Limb (tissue), 2 donors: Measurements from ENCODE around the gene TIPIN.

Experiments used
- DNase-seq, 2 donors: peaks; one replicate each; pipeline ENCODE4 v3.0.0-alpha.2; 2016; ENCODE audit errors: extremely low spot score in 2 of 2

TIPIN gene

DNA sequence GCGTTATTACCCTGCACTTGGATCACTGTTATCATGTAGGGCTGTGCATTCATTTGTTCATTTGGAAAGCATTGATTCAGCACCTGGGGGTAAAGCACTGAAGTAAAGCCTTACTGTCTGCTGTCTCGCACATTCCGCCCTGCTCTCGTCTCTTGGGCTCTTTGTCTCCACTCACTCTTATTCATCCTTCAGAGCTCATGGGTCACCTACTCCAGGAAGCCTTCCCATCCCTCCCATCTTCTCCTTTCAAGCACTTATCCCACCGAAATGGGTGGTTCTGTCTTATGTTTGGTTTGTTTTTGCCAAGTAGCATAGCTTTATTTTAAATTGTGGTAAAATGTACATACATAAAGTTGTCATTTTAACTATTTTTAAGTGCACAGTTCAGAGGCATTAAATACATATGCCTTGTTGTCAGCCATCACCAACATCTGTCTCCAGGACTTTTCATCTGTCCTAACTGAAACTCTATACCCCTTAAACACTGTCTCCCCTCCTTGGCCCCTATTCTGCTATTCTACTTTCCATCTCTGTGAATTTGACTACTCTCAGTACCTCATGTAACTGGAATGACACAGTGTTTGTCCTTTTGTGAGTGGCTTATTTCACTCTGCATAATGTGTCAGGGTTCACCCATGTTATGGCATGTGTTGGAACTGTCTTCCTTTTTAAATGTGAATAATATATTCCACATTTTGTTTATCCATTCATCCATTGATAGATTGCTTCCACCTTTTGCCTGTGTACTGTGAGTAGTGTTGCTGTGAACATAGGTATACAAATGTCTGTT, 53.8 kb downstream of the TIPIN start:
- DNase-seq = no peak

DNA sequence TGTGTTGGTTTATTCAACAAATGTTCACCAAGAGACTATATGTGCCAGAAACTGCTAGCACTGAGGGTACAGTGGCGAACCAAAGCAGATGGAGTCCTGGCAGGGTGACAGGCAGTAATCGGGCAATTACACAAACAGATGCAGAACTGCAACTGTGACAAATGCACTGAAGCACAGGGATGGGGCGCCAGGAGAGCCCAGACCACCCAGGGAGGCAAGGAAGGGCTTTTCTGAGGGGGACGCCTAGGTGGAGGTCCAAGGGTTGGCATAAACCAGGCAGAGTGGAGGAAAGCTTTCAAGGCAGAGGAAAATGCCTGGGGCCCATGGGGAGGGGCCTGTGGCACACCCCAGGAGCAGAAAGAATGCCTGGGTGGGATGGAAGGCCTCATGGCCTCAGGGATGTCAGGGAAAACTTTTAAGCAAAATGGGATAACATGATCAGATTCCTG, 57.7 kb downstream of the TIPIN start:
- peak; percentile 66 to 68 for DNase-seq

DNA sequence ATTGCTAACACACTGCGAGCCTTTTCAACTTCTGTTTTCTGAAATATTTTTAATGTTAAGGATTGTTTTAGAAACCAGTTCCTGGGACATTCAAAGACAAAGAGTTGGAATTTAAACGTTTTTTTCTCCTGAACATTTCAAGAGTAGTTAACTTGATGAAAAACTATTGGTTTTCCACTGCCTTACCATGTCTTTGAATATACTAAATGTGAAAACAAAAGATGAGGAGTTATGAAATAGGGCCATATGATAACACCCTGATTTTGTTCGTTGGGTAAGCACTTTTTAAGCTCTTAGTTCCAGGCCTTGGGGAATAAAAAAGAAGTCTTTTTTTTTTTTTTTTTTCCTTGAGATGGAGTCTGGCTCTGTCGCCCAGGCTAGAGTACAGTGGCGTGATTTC, 60.3 kb downstream of the TIPIN start:
- DNase-seq = no peak

DNA sequence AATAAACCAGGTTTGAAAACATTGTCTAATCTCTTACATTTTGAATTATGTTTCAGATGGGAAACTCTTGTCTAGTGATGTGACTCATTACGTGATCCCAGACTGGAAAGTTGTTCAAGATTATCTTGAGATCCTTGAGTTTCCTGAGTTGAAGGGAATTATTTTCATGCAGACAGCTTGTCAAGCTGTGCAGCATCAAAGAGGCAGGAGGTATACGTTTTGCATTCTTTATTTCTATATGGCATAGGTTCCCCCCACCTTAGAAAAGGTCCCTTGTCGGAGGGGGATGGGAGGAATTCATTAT, 61.6 kb downstream of the TIPIN start:
- DNase-seq = no peak

DNA sequence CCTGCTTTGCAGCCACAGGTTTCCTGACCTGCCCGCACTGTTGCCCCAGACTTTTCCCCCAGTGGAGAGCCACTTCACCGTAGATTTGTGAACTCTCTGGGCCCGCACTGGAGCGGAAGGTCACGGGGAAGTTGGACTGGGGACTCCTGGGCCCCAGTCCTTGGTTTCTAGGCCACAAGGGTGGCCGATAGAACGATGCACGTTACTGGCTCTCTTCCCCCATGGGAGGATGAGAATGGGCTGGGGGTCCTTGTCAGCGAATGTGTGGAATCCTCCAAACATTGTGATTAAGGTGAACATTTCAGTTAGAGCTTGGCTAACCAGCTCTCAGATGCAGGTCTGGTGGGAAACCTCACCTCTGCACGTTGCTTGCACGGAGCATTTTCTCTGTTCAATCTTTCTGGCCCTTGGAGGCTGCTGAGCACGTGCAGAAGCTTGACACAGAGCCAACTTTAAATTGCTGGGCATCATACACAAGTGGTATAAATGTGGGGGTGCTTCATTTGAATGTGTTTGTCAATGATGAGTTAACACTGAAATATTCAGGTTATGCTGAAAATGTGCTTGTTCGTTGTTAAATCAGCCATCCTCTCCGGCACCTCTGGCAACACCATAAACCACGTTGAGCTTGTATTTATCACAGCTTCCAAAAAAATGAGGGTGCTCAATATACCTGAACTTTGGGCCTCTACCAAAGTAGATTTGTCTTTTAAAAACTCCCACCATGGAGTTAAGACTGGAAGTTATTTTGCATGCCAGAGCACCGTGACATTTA, 62.1 kb downstream of the TIPIN start:
- no peak for DNase-seq

DNA sequence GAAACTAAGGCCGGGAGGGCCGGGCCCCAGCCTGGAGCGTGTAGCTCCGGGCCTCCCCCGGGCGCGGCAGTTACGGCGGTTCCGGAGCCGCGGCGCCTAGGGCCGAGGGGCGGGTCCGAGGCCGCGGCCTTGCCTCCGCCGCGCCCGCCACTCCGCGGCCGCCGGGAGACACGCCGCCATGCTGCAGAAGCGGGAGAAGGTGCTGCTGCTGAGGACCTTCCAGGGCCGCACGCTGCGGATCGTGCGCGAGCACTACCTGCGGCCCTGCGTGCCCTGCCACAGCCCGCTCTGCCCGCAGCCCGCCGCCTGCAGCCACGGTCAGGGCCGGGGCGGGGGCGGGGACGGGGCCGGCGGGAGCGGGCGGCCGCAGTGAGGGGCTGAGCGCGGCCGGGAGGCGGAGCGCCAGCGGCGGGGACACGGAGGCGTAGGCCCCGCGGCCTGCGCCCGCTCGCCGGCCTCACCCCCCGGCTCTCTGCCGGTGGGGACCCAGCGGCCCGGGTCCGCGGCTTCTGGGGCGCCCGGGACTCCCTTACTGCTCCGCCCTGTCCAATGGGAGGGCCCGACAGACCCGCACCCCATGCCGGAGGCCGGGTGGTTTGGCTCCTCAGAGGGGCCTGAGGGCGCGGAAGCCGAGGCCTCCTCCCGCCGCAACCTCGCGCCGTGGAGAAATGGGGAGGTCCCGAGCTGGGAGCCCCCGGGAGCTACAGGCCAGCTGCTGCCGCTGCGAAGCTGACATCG, 62.9 kb downstream of the TIPIN start, which contains the start of gene DIS3L:
Gene DIS3L, plus strand, starts transcription at position 150 of the 738 bp plus-strand sequence. Its CDS starts 29 bp downstream, at position 179.
- DNase-seq = peak; percentile 55 to 80

DNA sequence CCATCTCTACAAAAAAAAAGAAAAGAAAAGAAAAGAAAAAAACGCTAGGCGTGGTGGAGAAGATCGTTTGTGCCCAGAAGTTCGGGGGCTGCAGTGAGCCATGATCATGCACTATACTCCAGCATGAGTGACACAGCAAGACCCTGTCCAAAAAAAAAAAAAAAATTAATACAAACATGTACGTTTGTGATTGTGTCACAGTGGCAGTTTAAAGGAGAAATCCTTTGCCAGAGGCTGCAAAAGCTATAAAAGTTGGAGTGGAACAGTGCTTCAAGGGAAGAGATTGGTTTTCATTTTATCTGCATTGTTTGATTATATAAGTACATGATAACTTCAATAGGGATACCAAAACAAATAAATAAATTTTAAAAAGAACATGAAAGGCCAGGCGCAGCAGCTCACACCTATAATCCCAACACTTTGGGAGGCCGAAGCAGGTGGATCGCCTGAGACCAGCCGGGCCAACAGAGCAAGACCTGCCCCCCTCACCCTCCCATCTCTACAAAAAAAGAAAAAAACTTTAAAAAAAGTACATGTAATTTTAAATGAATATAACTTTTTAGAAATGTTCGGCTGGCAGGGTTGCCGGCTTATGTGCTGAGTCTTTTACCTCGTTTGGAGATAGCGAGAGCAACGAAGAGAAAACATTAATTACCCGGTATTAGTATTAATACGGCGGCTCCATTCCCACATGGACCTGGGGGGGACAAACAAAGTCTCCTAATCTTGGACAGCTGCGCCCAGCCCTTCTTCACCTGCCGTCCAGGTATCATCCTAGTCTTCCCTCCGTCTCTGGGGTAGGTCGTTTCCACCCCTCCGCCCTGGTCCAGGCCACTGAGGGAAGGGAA, 63.7 kb downstream of the TIPIN start:
- DNase-seq = peak in 1 of 2 donors; percentile 29

DNA sequence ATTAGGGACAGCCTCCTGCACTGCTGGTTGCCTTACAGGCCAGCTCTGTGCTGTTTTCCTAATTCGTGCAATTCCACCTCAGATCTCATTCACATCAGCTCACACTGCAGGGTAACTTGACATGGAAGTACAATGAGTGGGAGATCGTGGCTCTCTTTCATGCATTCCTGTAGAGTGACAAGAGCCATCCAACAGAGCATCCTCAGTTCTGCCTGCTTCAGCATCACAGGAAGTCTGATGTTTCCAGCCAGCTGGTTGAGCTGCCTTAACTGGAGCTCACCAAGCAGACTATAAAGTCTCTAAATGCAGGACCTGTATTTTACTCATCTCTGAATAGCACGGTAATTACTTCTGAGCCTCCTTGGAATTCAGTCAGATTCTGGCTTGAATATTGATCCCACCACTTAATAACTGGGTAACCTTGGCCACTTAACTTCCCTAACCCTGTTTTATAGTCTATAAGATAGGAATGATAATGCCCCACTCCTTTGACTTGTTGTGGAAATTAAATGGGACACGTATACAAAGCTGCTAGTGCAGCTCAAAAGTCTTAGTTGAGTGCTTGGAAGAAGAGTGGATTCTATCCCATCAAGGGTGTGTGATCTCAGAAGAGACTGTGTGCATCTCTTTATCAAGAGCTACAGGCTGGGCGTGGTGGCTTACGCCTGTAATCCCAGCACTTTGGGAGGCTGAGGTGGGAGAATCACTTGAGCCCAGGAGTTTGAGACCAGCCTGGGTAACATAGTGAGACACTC, 64.5 kb downstream of the TIPIN start:
- DNase-seq = no peak

DNA sequence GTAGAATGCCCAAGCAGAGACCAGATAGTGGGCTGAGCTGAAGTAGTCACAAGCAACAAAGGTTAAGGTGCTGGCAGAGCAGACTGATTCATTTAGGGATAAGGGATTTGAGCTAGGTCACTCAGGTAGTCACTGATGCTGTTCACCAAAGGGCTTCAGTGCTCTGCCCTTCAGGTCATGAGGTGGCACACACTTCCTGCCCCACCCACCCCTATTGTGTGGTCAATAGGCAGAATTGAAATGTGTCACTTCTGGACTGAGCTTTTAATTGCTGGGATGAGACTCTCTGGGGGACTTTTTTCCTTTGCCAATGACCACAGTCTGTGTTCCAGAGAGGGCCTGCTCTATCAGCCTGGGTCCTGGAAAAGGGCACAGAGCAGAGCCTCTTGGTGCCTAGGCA, 66.0 kb downstream of the TIPIN start:
- no peak for DNase-seq

DNA sequence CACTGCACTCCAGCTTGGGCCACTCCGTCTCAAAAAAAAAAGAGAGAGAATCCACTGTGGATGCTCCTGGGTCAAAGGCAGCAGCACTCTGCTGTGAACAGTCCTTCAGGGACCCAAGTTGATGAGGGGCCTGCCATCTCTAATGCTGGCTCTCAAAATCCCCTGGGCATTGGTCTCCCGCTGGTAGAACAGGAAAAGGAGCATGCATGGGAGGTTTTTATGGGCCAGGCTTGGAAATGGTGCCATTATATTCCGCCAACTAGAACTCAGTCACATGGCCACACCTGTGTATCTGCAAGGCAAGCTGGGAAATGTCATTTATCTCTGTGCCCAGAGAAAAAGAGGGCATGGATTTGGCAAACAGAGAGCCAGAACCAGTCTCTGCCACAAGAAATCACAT, 66.5 kb downstream of the TIPIN start:
- DNase-seq = no peak

DNA sequence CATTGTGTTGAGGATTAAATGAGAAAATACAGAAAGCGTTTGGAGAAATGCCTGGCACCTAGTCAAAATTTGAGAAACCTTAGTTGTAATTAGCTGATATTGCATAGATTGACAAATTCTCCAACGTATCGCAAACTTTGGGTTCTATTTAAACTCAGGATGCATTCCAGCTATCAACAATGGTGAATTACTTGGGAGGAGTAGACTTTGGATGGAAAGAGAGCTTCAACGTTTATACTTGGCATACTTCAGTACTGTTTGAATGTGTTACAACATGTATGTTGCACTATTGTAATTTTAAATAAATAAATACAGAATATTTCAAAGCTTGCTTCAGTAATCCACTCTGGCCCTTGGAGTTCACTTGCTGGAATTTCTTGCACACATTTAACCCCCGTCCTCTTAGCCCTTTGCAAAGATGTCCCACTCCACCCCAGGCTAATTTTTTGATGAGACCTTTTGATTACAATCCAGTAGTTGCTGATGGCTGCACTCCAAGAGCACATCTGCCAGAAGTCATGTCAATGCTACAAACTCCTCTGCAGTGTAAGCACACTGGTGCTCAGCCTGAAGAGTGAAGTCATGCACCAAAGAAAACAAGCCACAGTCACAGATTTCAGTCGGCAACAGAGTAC, 67.8 kb downstream of the TIPIN start:
- no peak for DNase-seq

DNA sequence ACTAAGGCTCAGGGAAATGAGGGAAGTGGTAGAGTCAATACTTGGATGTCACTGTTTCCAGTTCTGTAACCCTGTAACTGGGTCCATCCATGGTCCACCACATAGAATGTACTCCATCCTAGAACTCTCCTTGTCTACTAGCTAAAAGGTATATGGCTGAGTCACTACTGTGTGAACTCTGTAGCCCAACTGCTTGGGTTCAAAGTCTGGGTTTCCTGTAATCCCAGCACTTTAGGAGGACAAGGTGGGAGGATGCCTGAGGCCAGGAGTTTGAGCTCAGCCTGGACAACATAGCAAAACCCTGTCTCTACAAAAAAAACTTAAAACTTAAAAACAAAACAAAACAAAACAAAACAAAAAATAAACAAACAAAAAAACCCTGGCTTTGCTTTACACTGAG, 68.4 kb downstream of the TIPIN start:
- no peak for DNase-seq

DNA sequence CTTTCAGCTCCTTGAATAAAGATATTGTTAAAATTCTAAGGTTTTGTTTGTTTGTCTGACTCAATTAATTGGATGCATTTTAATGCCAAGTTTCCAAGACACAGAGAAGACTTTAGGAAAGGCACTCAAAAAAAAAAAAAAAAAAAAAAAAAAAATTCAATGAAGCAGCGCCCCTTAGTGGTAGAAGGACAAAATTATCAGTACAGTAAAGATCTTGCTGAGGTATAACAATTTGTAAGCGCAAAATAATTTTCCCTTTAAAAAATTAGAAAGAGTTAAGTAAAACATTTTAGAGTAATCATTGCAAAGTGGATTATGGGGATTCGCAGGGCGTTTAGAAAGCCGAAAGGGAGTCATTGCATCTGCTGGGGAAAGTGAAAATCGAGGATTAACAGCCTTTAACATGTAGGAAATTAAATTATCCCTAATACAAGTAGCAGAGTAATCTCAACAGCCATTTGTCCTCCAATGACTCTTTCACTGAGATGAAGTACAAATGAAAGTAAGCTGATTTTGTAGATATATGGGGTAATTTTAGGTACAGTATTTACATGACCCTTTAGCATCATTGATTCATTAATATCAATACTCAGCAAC, 68.9 kb downstream of the TIPIN start:
- peak in 1 of 2 donors; percentile 47 for DNase-seq
